ENCODE measurements around the gene MVB12A.
A peak's percentile ranks its signal among the peaks of the same experiment; 100 is the strongest.

Gene MVB12A

GRCh38 chr19:17405250-17406045 lies 14.4 kb upstream of the MVB12A start, which contains the start of gene BST2:
Gene BST2 (minus strand): TSS chr19:17405630. CDS start chr19:17405575, 55 bp downstream.
- H3K27ac ChIP-seq (ENCODE audit: low read depth, low read length): peak within 1 kb of the TSS; percentile 83
- peak within 1 kb of the TSS; percentile 84 for H3K4me3 ChIP-seq (ENCODE audit: low read depth, low read length)
- H3K36me3 ChIP-seq (ENCODE audit: insufficient read depth, low read length): peaks cover 3% of the 10 kb centered on the region; the same call in 1 of the 2 replicates
- H3K4me1 ChIP-seq (ENCODE audit: control insufficient read depth, insufficient read depth, low read length, unreplicated experiment): peaks cover 15% of the 10 kb centered on the region
- peaks cover 36% of the 10 kb centered on the region for H3K79me2 ChIP-seq (ENCODE audit: control insufficient read depth, insufficient read depth, low read length, unreplicated experiment)
- H2AFZ ChIP-seq (ENCODE audit: low read length, unreplicated experiment): peak within 1 kb of the TSS; percentile 60
- H3K27me3 ChIP-seq (ENCODE audit: insufficient read depth, low read length): no peaks in the 10 kb centered on the region

GRCh38 chr19:17406046-17406886 lies 13.6 kb upstream of the MVB12A start:
- H3K4me3 ChIP-seq (ENCODE audit: low read depth, low read length): peak overlapping the region; percentile 84
- H3K4me1 ChIP-seq (ENCODE audit: control insufficient read depth, insufficient read depth, low read length, unreplicated experiment): peaks cover 15% of the 10 kb centered on the region
- peak overlapping the region; percentile 60 for H2AFZ ChIP-seq (ENCODE audit: low read length, unreplicated experiment)
- H3K36me3 ChIP-seq (ENCODE audit: insufficient read depth, low read length): peaks cover 3% of the 10 kb centered on the region; the same call in 1 of the 2 replicates
- H3K79me2 ChIP-seq (ENCODE audit: control insufficient read depth, insufficient read depth, low read length, unreplicated experiment): peaks cover 36% of the 10 kb centered on the region
- H3K27me3 ChIP-seq (ENCODE audit: insufficient read depth, low read length): no peaks in the 10 kb centered on the region
- peak overlapping the region; percentile 83 for H3K27ac ChIP-seq (ENCODE audit: low read depth, low read length)

GRCh38 chr19:17406887-17407196 lies 13.0 kb upstream of the MVB12A start:
- Histone ChIP-seq H2AFZ (ENCODE audit: low read length, unreplicated experiment) (no peak overlapping the region), H3K4me3 (ENCODE audit: low read depth, low read length) (peak overlapping the region; percentile 84), H3K27me3 (ENCODE audit: insufficient read depth, low read length) (no peaks in the 10 kb centered on the region), H3K4me1 (ENCODE audit: control insufficient read depth, insufficient read depth, low read length, unreplicated experiment) (peaks cover 15% of the 10 kb centered on the region), H3K36me3 (ENCODE audit: insufficient read depth, low read length) (peaks cover 3% of the 10 kb centered on the region; the same call in 1 of the 2 replicates), H3K27ac (ENCODE audit: low read depth, low read length) (peak overlapping the region; percentile 83; the same call in 1 of the 2 replicates), H3K79me2 (ENCODE audit: control insufficient read depth, insufficient read depth, low read length, unreplicated experiment) (peaks cover 36% of the 10 kb centered on the region)

GRCh38 chr19:17409990-17410389 lies 9.9 kb upstream of the MVB12A start:
- H3K36me3 ChIP-seq (ENCODE audit: insufficient read depth, low read length): no peaks in the 10 kb centered on the region
- H3K4me3 ChIP-seq (ENCODE audit: low read depth, low read length): no peak overlapping the region
- no peaks in the 10 kb centered on the region for H3K27me3 ChIP-seq (ENCODE audit: insufficient read depth, low read length)
- H3K4me1 ChIP-seq (ENCODE audit: control insufficient read depth, insufficient read depth, low read length, unreplicated experiment): peaks cover 15% of the 10 kb centered on the region
- no peak overlapping the region for H2AFZ ChIP-seq (ENCODE audit: low read length, unreplicated experiment)
- H3K79me2 ChIP-seq (ENCODE audit: control insufficient read depth, insufficient read depth, low read length, unreplicated experiment): peaks cover 21% of the 10 kb centered on the region
- H3K27ac ChIP-seq (ENCODE audit: low read depth, low read length): no peak overlapping the region

GRCh38 chr19:17411801-17412200 lies 8.0 kb upstream of the MVB12A start:
- peaks cover 3% of the 10 kb centered on the region for H3K79me2 ChIP-seq (ENCODE audit: control insufficient read depth, insufficient read depth, low read length, unreplicated experiment)
- no peak overlapping the region for H3K4me3 ChIP-seq (ENCODE audit: low read depth, low read length)
- H2AFZ ChIP-seq (ENCODE audit: low read length, unreplicated experiment): no peak overlapping the region
- no peaks in the 10 kb centered on the region for H3K36me3 ChIP-seq (ENCODE audit: insufficient read depth, low read length)
- H3K4me1 ChIP-seq (ENCODE audit: control insufficient read depth, insufficient read depth, low read length, unreplicated experiment): peaks cover 3% of the 10 kb centered on the region
- no peaks in the 10 kb centered on the region for H3K27me3 ChIP-seq (ENCODE audit: insufficient read depth, low read length)
- no peak overlapping the region for H3K27ac ChIP-seq (ENCODE audit: low read depth, low read length)

GRCh38 chr19:17414097-17414496 lies 5.8 kb upstream of the MVB12A start:
- H3K4me1 ChIP-seq (ENCODE audit: control insufficient read depth, insufficient read depth, low read length, unreplicated experiment): peaks cover 5% of the 10 kb centered on the region
- no peaks in the 10 kb centered on the region for H3K36me3 ChIP-seq (ENCODE audit: insufficient read depth, low read length)
- no peak overlapping the region for H2AFZ ChIP-seq (ENCODE audit: low read length, unreplicated experiment)
- H3K27ac ChIP-seq (ENCODE audit: low read depth, low read length): no peak overlapping the region
- no peak overlapping the region for H3K4me3 ChIP-seq (ENCODE audit: low read depth, low read length)
- no peaks in the 10 kb centered on the region for H3K79me2 ChIP-seq (ENCODE audit: control insufficient read depth, insufficient read depth, low read length, unreplicated experiment)
- H3K27me3 ChIP-seq (ENCODE audit: insufficient read depth, low read length): no peaks in the 10 kb centered on the region

- Histone ChIP-seq H3K4me1 (ENCODE audit: control insufficient read depth, insufficient read depth, low read length, unreplicated experiment) (peaks cover 5% of the 10 kb centered on the region), H3K36me3 (ENCODE audit: insufficient read depth, low read length) (no peaks in the 10 kb centered on the region), H3K4me3 (ENCODE audit: low read depth, low read length) (no peak overlapping the region), H3K27me3 (ENCODE audit: insufficient read depth, low read length) (no peaks in the 10 kb centered on the region), H2AFZ (ENCODE audit: low read length, unreplicated experiment) (no peak overlapping the region), H3K79me2 (ENCODE audit: control insufficient read depth, insufficient read depth, low read length, unreplicated experiment) (no peaks in the 10 kb centered on the region), H3K27ac (ENCODE audit: low read depth, low read length) (no peak overlapping the region)
These were observed 4.7 kb upstream of the MVB12A start for GRCh38 chr19:17415121-17415520.

GRCh38 chr19:17418710-17419109 lies 1.1 kb upstream of the MVB12A start:
- Histone ChIP-seq H3K27ac (ENCODE audit: low read depth, low read length) (peak overlapping the region; percentile 75), H3K27me3 (ENCODE audit: insufficient read depth, low read length) (no peaks in the 10 kb centered on the region), H3K36me3 (ENCODE audit: insufficient read depth, low read length) (no peaks in the 10 kb centered on the region), H3K79me2 (ENCODE audit: control insufficient read depth, insufficient read depth, low read length, unreplicated experiment) (no peaks in the 10 kb centered on the region), H3K4me1 (ENCODE audit: control insufficient read depth, insufficient read depth, low read length, unreplicated experiment) (peaks cover 5% of the 10 kb centered on the region), H2AFZ (ENCODE audit: low read length, unreplicated experiment) (peak overlapping the region; percentile 87), H3K4me3 (ENCODE audit: low read depth, low read length) (peak overlapping the region; percentile 93)

GRCh38 chr19:17419154-17419620 lies 660 bp upstream of the MVB12A start:
- Histone ChIP-seq H3K27me3 (ENCODE audit: insufficient read depth, low read length) (no peaks in the 10 kb centered on the region), H3K79me2 (ENCODE audit: control insufficient read depth, insufficient read depth, low read length, unreplicated experiment) (no peaks in the 10 kb centered on the region), H2AFZ (ENCODE audit: low read length, unreplicated experiment) (peak overlapping the region; percentile 87), H3K36me3 (ENCODE audit: insufficient read depth, low read length) (no peaks in the 10 kb centered on the region), H3K4me1 (ENCODE audit: control insufficient read depth, insufficient read depth, low read length, unreplicated experiment) (peaks cover 5% of the 10 kb centered on the region), H3K4me3 (ENCODE audit: low read depth, low read length) (peak overlapping the region; percentile 93), H3K27ac (ENCODE audit: low read depth, low read length) (peak overlapping the region; percentile 75)

GRCh38 chr19:17420475-17420924 lies 653 bp downstream of the MVB12A start:
- peak overlapping the region; percentile 47 for H2AFZ ChIP-seq (ENCODE audit: low read length, unreplicated experiment)
- H3K4me1 ChIP-seq (ENCODE audit: control insufficient read depth, insufficient read depth, low read length, unreplicated experiment): peaks cover 5% of the 10 kb centered on the region
- no peaks in the 10 kb centered on the region for H3K79me2 ChIP-seq (ENCODE audit: control insufficient read depth, insufficient read depth, low read length, unreplicated experiment)
- H3K36me3 ChIP-seq (ENCODE audit: insufficient read depth, low read length): no peaks in the 10 kb centered on the region
- H3K27me3 ChIP-seq (ENCODE audit: insufficient read depth, low read length): no peaks in the 10 kb centered on the region
- no peak overlapping the region for H3K27ac ChIP-seq (ENCODE audit: low read depth, low read length)
- peak overlapping the region; percentile 93 for H3K4me3 ChIP-seq (ENCODE audit: low read depth, low read length)

Measured in ACC112 (cell line).